Vagina (tissue), 2 donors: ENCODE data around the gene FRRS1. TPM values are rescaled to one million over a fixed set of nuclear protein-coding genes. Genes with fewer than 3 reads are reported as not detected.

Experiments used
- DNase-seq, 2 donors: peaks; one replicate each; pipeline ENCODE4 v3.0.0-alpha.2; 2017; ENCODE audit errors: extremely low spot score in 2 of 2
- H3K27ac ChIP-seq: fragments of 200-600 bp; sonication (generic); one replicate; pipeline ENCODE4 v1.5.1; 2019
- H3K27me3 ChIP-seq: fragments of 200-600 bp; sonication (generic); one replicate; pipeline ENCODE4 v1.5.1; 2019
- H3K36me3 ChIP-seq, 2 donors: fragments of 200-600 bp; sonication (generic); one replicate each; pipeline ENCODE4 v1.5.1; 2017 to 2019
- H3K4me1 ChIP-seq: fragments of 200-600 bp; sonication (generic); one replicate; pipeline ENCODE4 v1.5.1; 2019
- H3K4me3 ChIP-seq, 2 donors: fragments of 200-600 bp; sonication (generic); 1 replicate in 1 of 2; 2 replicates in 1 of 2; pipeline ENCODE4 v1.5.1; 2016 to 2019
- H3K9me3 ChIP-seq: fragments of 200-600 bp; sonication (generic); one replicate; pipeline ENCODE4 v1.5.1; 2019
- CTCF ChIP-seq, 3 experiments: fragments of 450-650 bp in 2 of 3; fragments of 200-600 bp in 1 of 3; sonication (generic) in 1 of 3; IDR thresholded peaks; one replicate each; pipeline ENCODE4 v1.5.1; 2017 to 2019; ENCODE audit warnings: antibody characterized with exemption in 3 of 3, mild to moderate bottlenecking in 2 of 3, moderate library complexity in 2 of 3
- POLR2A ChIP-seq, 2 donors: fragments of 450-650 bp; IDR thresholded peaks; one replicate each; pipeline ENCODE4 v1.6.1; 2017; ENCODE audit warnings: antibody characterized with exemption in 2 of 2, mild to moderate bottlenecking in 2 of 2, moderate library complexity in 2 of 2
- POLR2AphosphoS5 ChIP-seq, 2 donors: sonication (generic); formaldehyde crosslinking; IDR thresholded peaks; one replicate each; pipeline ENCODE4 v1.9.0; 2017; ENCODE audit warnings: antibody characterized with exemption in 2 of 2, mild to moderate bottlenecking in 2 of 2, low read depth in 1 of 2; ENCODE audit not compliant: insufficient read depth in 1 of 2
- intact Hi-C: fragments of 100-400 bp; cut with DNase I; formaldehyde crosslinking; loops from one replicate; pipeline ENCODE4 v1.15.1; 2023
- total RNA-seq: library from RNA; depleted of rRNA; stranded (reverse); fragments of >200 nt; gene quantifications from one replicate; pipeline ENCODE4 v1.2.3, GENCODE V29; 2016

Gene FRRS1
- total RNA-seq, 1 donor from 2014 or later = 22.1 TPM

- no peak overlapping the region for H3K27ac ChIP-seq
- TF ChIP-seq CTCF (IDR thresholded peaks at IDR 0.05) (no peak), POLR2AphosphoS5 (IDR thresholded peaks at IDR 0.05; ENCODE audit: insufficient read depth in 1 of 2, low read depth in 1 of 2) (no peak), POLR2A (IDR thresholded peaks at IDR 0.05) (no peak)
- intact Hi-C loops = no loop called here
These were observed 22.5 kb upstream of the FRRS1 start for GRCh38 chr1:99788896-99789295.

GRCh38 chr1:99786751-99787501, 20.5 kb upstream of the FRRS1 start:
- TF ChIP-seq POLR2AphosphoS5 (IDR thresholded peaks at IDR 0.05; ENCODE audit: insufficient read depth in 1 of 2, low read depth in 1 of 2) = no peak
- TF ChIP-seq POLR2A (IDR thresholded peaks at IDR 0.05) = no peak
- no peak for TF ChIP-seq CTCF (IDR thresholded peaks at IDR 0.05)
- no peak overlapping the region for H3K27ac ChIP-seq
- H3K4me1 ChIP-seq = no peaks in the 10 kb centered on the region
- H3K9me3 ChIP-seq = no peaks in the 10 kb centered on the region
- intact Hi-C loops = no loop called here
- no peak for DNase-seq
- no peaks in the 10 kb centered on the region for H3K36me3 ChIP-seq
- H3K27me3 ChIP-seq = no peaks in the 10 kb centered on the region
- H3K4me3 ChIP-seq = no peak overlapping the region

More at GRCh38 chr1:99788896-99789295, 22.5 kb upstream of the FRRS1 start:
- no peaks in the 10 kb centered on the region for H3K4me1 ChIP-seq
- H3K36me3 ChIP-seq = no peaks in the 10 kb centered on the region
- H3K27me3 ChIP-seq = no peaks in the 10 kb centered on the region
- no peak for DNase-seq
- H3K4me3 ChIP-seq = no peak overlapping the region
- no peaks in the 10 kb centered on the region for H3K9me3 ChIP-seq

GRCh38 chr1:99784809-99785255, 18.4 kb upstream of the FRRS1 start:
- TF ChIP-seq POLR2A (IDR thresholded peaks at IDR 0.05) (no peak), CTCF (IDR thresholded peaks at IDR 0.05) (no peak), POLR2AphosphoS5 (IDR thresholded peaks at IDR 0.05; ENCODE audit: insufficient read depth in 1 of 2, low read depth in 1 of 2) (no peak)
- H3K4me3 ChIP-seq = no peak overlapping the region
- no peaks in the 10 kb centered on the region for H3K27me3 ChIP-seq
- H3K4me1 ChIP-seq = no peaks in the 10 kb centered on the region
- no peak overlapping the region for H3K27ac ChIP-seq
- DNase-seq = no peak
- no peaks in the 10 kb centered on the region for H3K36me3 ChIP-seq
- H3K9me3 ChIP-seq = no peaks in the 10 kb centered on the region
- intact Hi-C loops = no loop called here

GRCh38 chr1:99784143-99784542, 17.7 kb upstream of the FRRS1 start:
- H3K36me3 ChIP-seq = no peaks in the 10 kb centered on the region

More at GRCh38 chr1:99784143-99784542, 17.7 kb upstream of the FRRS1 start:
- H3K4me3 ChIP-seq = no peak overlapping the region
- no peaks in the 10 kb centered on the region for H3K9me3 ChIP-seq
- TF ChIP-seq POLR2AphosphoS5 (IDR thresholded peaks at IDR 0.05; ENCODE audit: insufficient read depth in 1 of 2, low read depth in 1 of 2) (no peak), CTCF (IDR thresholded peaks at IDR 0.05) (no peak), POLR2A (IDR thresholded peaks at IDR 0.05) (no peak)
- H3K27me3 ChIP-seq = no peaks in the 10 kb centered on the region
- H3K4me1 ChIP-seq = no peaks in the 10 kb centered on the region
- no peak for DNase-seq
- intact Hi-C loops = no loop called here
- no peak overlapping the region for H3K27ac ChIP-seq
